GM23338 (cell line): ENCODE results near the gene PAGR1. TPM values are rescaled to one million over a fixed set of nuclear protein-coding genes. Genes with fewer than 3 reads are reported as not detected.

Source experiments
- ATAC-seq: fragments of 200-7000 bp; cut with Tn5 transposase; 3 replicates; pipeline ENCODE4 v1.9.1; 2020
- DNase-seq: peaks from one replicate; pipeline ENCODE4 v3.0.0-alpha.2; 2015; ENCODE audit warnings: low spot score
- H2AFZ ChIP-seq: fragments of 200-600 bp; sonication (generic); 2 replicates; pipeline ENCODE4 v1.8.0; 2016; ENCODE audit warnings: antibody characterized with exemption, mild to moderate bottlenecking, moderate library complexity
- H3F3A ChIP-seq: fragments of 200-600 bp; sonication (generic); replicated peaks from 2 replicates; pipeline ENCODE4 v1.8.0; 2017; ENCODE audit warnings: antibody characterized with exemption, mixed run types, low read depth
- H3K27ac ChIP-seq: fragments of 200-600 bp; sonication (generic); 2 replicates; pipeline ENCODE4 v1.6.1; 2016; ENCODE audit warnings: low read depth
- H3K27me3 ChIP-seq: fragments of 200-600 bp; sonication (generic); 2 replicates; pipeline ENCODE4 v1.8.0; 2016; ENCODE audit warnings: mild to moderate bottlenecking, mixed run types, moderate library complexity; ENCODE audit not compliant: insufficient read depth
- H3K36me3 ChIP-seq: fragments of 200-600 bp; sonication (generic); 2 replicates; pipeline ENCODE4 v1.8.0; 2016; ENCODE audit warnings: mild to moderate bottlenecking; ENCODE audit not compliant: insufficient read depth
- H3K4me1 ChIP-seq: fragments of 200-600 bp; sonication (generic); 2 replicates; pipeline ENCODE4 v1.8.0; 2016; ENCODE audit warnings: mild to moderate bottlenecking, moderate library complexity; ENCODE audit not compliant: insufficient read depth
- H3K4me2 ChIP-seq: fragments of 200-600 bp; sonication (generic); 2 replicates; pipeline ENCODE4 v1.7.1; 2017; ENCODE audit warnings: mixed run types
- H3K4me3 ChIP-seq: fragments of 200-600 bp; sonication (generic); 2 replicates; pipeline ENCODE4 v1.6.1; 2016; ENCODE audit warnings: mixed run types
- H3K79me2 ChIP-seq: fragments of 200-600 bp; sonication (generic); replicated peaks from 2 replicates; pipeline ENCODE4 v1.8.0; 2017; ENCODE audit warnings: mild to moderate bottlenecking; ENCODE audit not compliant: insufficient read depth
- H3K9me2 ChIP-seq: fragments of 200-600 bp; sonication (generic); 2 replicates; pipeline ENCODE4 v1.8.0; 2017; ENCODE audit not compliant: insufficient read depth
- H4K20me1 ChIP-seq: fragments of 200-600 bp; sonication (generic); replicated peaks from 2 replicates; pipeline ENCODE4 v1.8.0; 2017; ENCODE audit warnings: mild to moderate bottlenecking; ENCODE audit not compliant: insufficient read depth
- H3K27ac Mint-ChIP-seq: 2 replicates; pipeline ENCODE4 v1.8.0; 2020; ENCODE audit warnings: inconsistent platforms, mild to moderate bottlenecking, moderate library complexity, mixed read lengths
- H3K27me3 Mint-ChIP-seq: 3 replicates; pipeline ENCODE4 v1.8.0; 2022; ENCODE audit warnings: low read depth, mild to moderate bottlenecking, moderate library complexity, mixed read lengths, inconsistent platforms; ENCODE audit not compliant: insufficient read depth, poor library complexity
- H3K36me3 Mint-ChIP-seq: 3 replicates; pipeline ENCODE4 v1.8.0; 2021; ENCODE audit warnings: low read depth, mild to moderate bottlenecking, inconsistent platforms, moderate library complexity, mixed read lengths
- H3K4me1 Mint-ChIP-seq: 3 replicates; pipeline ENCODE4 v1.8.0; 2020; ENCODE audit warnings: mild to moderate bottlenecking, inconsistent platforms, mixed read lengths
- H3K4me3 Mint-ChIP-seq: 3 replicates; pipeline ENCODE4 v1.8.0; 2021; ENCODE audit warnings: moderate library complexity, mild to moderate bottlenecking, inconsistent platforms, mixed read lengths
- H3K9me3 Mint-ChIP-seq: 3 replicates; pipeline ENCODE4 v1.8.0; 2020; ENCODE audit warnings: moderate library complexity, mild to moderate bottlenecking, inconsistent platforms, mixed read lengths
- CREB1 ChIP-seq: fragments of 250-450 bp; sonication (Bioruptor Pico); IDR thresholded peaks from 2 replicates; pipeline ENCODE4 v1.5.0; 2020; ENCODE audit warnings: low read depth, mild to moderate bottlenecking, moderate library complexity
- EZH2 ChIP-seq: fragments of 200-600 bp; sonication (generic); IDR thresholded peaks from one replicate; pipeline ENCODE4 v1.8.0; 2017; ENCODE audit warnings: antibody characterized with exemption, mild to moderate bottlenecking, low read depth; ENCODE audit not compliant: unreplicated experiment
- JUNB ChIP-seq: IDR thresholded peaks from one replicate; pipeline ENCODE4 v1.6.1; 2016; ENCODE audit warnings: antibody characterized with exemption; ENCODE audit not compliant: unreplicated experiment
- STAT1 ChIP-seq: IDR thresholded peaks from one replicate; pipeline ENCODE4 v1.6.1; 2016; ENCODE audit warnings: antibody characterized with exemption; ENCODE audit not compliant: unreplicated experiment
- ZNF114 ChIP-seq: fragments of 250-450 bp; sonication (Bioruptor Pico); IDR thresholded peaks from 2 replicates; pipeline ENCODE4 v1.5.0; 2020; ENCODE audit warnings: mild to moderate bottlenecking, moderate library complexity
- polyA plus RNA-seq: library from polyadenylated mRNA; unstranded; fragments of >200 nt; fragmentation: Nextera tagmentation; extraction: Ambion mirVana; gene quantifications from 2 replicates; pipeline ENCODE4 v1.2.1, GENCODE V29; 2016
- total RNA-seq: library from RNA; depleted of rRNA; stranded (reverse); fragments of >200 nt; shearing (Covaris generic); gene quantifications from 2 replicates; pipeline ENCODE4 v1.2.3, GENCODE V29; 2014
- TF ChIP-seq, protein P1 (sequence below): fragments of 250-450 bp; sonication (Bioruptor Pico); IDR thresholded peaks from 2 replicates; pipeline ENCODE4 v1.5.0; 2020; ENCODE audit warnings: mild to moderate bottlenecking, moderate library complexity
- TF ChIP-seq, protein P2 (sequence below): IDR thresholded peaks from one replicate; pipeline ENCODE4 v1.6.1; 2018; ENCODE audit warnings: antibody characterized with exemption; ENCODE audit not compliant: unreplicated experiment

Gene PAGR1
- total and polyA plus RNA-seq, 2 experiments from 2014 or later, result 67.6 to 78.7 TPM

DNA sequence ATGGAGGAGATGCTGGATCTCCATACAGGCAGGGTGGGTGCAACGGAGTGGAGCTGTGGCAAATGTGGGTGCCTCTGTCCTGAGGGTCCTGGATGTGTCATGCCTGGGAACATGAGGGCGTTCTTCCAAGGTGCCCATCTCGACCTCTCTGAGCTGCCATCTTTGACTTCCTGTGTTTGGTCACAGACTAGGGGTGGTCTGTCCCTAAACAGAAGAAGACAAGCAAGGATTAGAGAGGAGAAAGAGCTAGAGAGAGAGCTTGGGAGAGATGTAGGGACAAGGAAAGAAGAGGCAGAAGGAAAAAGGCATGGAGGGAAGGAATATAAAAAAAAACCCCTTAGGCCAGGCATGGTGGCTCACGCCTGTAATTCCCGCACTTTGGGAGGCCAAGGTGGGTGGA lies 41.2 kb upstream of the PAGR1 start (continued):
- TF ChIP-seq, protein P1, sequence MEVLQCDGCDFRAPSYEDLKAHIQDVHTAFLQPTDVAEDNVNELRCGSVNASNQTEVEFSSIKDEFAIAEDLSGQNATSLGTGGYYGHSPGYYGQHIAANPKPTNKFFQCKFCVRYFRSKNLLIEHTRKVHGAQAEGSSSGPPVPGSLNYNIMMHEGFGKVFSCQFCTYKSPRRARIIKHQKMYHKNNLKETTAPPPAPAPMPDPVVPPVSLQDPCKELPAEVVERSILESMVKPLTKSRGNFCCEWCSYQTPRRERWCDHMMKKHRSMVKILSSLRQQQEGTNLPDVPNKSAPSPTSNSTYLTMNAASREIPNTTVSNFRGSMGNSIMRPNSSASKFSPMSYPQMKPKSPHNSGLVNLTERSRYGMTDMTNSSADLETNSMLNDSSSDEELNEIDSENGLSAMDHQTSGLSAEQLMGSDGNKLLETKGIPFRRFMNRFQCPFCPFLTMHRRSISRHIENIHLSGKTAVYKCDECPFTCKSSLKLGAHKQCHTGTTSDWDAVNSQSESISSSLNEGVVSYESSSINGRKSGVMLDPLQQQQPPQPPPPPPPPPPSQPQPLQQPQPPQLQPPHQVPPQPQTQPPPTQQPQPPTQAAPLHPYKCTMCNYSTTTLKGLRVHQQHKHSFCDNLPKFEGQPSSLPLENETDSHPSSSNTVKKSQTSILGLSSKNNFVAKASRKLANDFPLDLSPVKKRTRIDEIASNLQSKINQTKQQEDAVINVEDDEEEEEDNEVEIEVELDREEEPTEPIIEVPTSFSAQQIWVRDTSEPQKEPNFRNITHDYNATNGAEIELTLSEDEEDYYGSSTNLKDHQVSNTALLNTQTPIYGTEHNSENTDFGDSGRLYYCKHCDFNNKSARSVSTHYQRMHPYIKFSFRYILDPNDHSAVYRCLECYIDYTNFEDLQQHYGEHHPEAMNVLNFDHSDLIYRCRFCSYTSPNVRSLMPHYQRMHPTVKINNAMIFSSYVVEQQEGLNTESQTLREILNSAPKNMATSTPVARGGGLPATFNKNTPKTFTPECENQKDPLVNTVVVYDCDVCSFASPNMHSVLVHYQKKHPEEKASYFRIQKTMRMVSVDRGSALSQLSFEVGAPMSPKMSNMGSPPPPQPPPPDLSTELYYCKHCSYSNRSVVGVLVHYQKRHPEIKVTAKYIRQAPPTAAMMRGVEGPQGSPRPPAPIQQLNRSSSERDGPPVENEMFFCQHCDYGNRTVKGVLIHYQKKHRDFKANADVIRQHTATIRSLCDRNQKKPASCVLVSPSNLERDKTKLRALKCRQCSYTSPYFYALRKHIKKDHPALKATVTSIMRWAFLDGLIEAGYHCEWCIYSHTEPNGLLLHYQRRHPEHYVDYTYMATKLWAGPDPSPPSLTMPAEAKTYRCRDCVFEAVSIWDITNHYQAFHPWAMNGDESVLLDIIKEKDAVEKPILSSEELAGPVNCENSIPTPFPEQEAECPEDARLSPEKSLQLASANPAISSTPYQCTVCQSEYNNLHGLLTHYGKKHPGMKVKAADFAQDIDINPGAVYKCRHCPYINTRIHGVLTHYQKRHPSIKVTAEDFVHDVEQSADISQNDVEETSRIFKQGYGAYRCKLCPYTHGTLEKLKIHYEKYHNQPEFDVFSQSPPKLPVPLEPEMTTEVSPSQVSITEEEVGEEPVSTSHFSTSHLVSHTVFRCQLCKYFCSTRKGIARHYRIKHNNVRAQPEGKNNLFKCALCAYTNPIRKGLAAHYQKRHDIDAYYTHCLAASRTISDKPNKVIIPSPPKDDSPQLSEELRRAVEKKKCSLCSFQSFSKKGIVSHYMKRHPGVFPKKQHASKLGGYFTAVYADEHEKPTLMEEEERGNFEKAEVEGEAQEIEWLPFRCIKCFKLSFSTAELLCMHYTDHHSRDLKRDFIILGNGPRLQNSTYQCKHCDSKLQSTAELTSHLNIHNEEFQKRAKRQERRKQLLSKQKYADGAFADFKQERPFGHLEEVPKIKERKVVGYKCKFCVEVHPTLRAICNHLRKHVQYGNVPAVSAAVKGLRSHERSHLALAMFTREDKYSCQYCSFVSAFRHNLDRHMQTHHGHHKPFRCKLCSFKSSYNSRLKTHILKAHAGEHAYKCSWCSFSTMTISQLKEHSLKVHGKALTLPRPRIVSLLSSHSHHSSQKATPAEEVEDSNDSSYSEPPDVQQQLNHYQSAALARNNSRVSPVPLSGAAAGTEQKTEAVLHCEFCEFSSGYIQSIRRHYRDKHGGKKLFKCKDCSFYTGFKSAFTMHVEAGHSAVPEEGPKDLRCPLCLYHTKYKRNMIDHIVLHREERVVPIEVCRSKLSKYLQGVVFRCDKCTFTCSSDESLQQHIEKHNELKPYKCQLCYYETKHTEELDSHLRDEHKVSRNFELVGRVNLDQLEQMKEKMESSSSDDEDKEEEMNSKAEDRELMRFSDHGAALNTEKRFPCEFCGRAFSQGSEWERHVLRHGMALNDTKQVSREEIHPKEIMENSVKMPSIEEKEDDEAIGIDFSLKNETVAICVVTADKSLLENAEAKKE (CRISPR knock-in tag), result no peak

DNA sequence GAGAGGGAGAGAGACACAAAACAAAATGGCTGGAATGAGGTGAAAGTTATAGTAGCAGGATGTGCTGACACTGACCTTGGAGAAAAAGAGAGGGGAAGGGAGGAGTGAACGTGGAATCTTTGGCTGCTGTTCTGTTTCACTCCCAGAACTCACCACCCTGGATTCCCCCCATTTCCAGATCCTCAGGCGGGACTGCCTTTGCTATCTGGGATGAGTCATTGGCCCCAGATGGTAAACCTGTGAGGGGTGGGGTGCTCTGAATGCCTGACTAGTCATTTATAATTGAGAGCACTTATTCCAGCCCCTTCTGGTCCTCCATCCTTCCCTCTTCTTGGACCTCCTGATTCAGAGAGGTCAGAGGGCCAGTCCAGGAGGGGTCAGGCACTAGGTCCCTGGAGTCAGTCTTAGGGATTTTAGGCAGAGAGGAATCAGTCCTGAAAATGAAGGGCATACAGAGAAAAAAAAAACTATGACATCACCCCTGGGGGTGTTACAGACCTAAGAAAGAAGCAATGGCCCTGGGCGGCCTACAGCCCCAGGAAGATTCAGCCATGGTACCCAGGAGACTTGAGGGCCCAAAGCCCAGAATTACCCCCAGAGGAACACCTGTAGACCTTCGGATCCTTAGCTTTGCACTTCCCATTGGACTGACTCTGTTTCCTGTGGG lies 40.1 kb upstream of the PAGR1 start:
- no peak overlapping the region for H3K27ac ChIP-seq
- no peak overlapping the region; the same call in 2 of the 3 replicates for H3K4me3 Mint-ChIP-seq
- no peak overlapping the region for H3K4me3 ChIP-seq
- no peaks in the 10 kb centered on the region; the same call in 2 of the 3 replicates for H3K9me3 Mint-ChIP-seq
- H3K4me1 Mint-ChIP-seq, result peaks cover 13% of the 10 kb centered on the region
- peaks cover 5% of the 10 kb centered on the region; the same call in 1 of the 2 replicates for H3K9me2 ChIP-seq
- H3K36me3 Mint-ChIP-seq, result no peaks in the 10 kb centered on the region
- no peaks in the 10 kb centered on the region for H3K27me3 ChIP-seq
- H4K20me1 ChIP-seq, result no peaks in the 10 kb centered on the region
- peaks cover 13% of the 10 kb centered on the region for H3K27me3 Mint-ChIP-seq
- ATAC-seq, result no peak
- no peak overlapping the region for H3K4me2 ChIP-seq
- no peak overlapping the region for H2AFZ ChIP-seq
- no peaks in the 10 kb centered on the region for H3F3A ChIP-seq
- H3K79me2 ChIP-seq, result no peaks in the 10 kb centered on the region
- no peaks in the 10 kb centered on the region for H3K36me3 ChIP-seq
- no peak overlapping the region for H3K27ac Mint-ChIP-seq
- TF ChIP-seq ZNF114 (CRISPR knock-in tag) (no peak), JUNB (no peak), EZH2 (no peak), STAT1 (no peak), CREB1 (CRISPR knock-in tag) (no peak)
- TF ChIP-seq, protein P2, sequence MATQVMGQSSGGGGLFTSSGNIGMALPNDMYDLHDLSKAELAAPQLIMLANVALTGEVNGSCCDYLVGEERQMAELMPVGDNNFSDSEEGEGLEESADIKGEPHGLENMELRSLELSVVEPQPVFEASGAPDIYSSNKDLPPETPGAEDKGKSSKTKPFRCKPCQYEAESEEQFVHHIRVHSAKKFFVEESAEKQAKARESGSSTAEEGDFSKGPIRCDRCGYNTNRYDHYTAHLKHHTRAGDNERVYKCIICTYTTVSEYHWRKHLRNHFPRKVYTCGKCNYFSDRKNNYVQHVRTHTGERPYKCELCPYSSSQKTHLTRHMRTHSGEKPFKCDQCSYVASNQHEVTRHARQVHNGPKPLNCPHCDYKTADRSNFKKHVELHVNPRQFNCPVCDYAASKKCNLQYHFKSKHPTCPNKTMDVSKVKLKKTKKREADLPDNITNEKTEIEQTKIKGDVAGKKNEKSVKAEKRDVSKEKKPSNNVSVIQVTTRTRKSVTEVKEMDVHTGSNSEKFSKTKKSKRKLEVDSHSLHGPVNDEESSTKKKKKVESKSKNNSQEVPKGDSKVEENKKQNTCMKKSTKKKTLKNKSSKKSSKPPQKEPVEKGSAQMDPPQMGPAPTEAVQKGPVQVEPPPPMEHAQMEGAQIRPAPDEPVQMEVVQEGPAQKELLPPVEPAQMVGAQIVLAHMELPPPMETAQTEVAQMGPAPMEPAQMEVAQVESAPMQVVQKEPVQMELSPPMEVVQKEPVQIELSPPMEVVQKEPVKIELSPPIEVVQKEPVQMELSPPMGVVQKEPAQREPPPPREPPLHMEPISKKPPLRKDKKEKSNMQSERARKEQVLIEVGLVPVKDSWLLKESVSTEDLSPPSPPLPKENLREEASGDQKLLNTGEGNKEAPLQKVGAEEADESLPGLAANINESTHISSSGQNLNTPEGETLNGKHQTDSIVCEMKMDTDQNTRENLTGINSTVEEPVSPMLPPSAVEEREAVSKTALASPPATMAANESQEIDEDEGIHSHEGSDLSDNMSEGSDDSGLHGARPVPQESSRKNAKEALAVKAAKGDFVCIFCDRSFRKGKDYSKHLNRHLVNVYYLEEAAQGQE, result no peak
- no peaks in the 10 kb centered on the region for H3K4me1 ChIP-seq
- no peak for DNase-seq
